Stimulated activated CD4-positive, alpha-beta T cell treated with anti-CD3 and anti-CD28 coated beads, Interleukin-1b, Interleukin-23, amount 100 ng/mL, for 24 hours (primary cell): ENCODE measurements around the gene ST6GALNAC5.
"Not testable (repeated sequence)": the region's sequence is repeated elsewhere in the genome, so short reads cannot be mapped to it uniquely, and the experiment has no call there.

ENCODE experiments used
- DNase-seq, 4 experiments: peaks; one replicate each; pipeline ENCODE4 v3.0.0-alpha.2; 2020; ENCODE audit warnings: low read depth in 4 of 4, low spot score in 1 of 4

Gene ST6GALNAC5

DNA sequence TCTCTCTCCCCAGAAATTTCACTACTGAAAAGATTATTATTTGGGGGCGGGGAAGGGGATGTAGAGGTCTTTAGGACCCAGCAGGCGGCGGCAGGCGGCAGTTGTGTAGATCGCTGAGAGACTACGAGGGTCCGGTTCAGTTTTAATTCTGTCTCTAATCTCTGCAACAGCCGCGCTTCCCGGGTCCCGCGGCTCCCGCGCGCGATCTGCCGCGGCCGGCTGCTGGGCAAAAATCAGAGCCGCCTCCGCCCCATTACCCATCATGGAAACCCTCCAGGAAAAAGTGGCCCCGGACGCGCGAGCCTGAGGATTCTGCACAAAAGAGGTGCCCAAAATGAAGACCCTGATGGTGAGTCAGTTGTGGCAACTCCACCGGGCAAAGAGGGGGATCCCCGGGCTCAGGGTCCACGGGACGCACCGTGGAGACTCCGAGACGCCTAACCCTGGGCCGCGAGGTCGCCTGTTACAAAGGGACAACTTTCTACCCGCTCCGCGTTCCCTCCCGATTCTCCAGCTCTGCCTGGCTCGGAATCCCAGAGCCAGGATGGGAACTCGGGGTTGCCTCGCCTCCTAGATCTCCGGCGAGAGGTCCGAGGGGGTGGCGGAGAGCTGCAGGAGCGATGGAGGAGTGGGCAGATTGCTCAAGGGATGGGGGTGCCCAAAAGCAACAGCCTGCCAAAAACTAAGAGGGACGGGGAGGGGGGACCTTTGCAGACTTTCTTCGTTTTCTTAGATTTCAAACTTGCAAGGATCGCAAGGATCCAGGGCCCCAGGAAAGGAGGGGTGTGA, at the start of gene ST6GALNAC5:
TSS of gene ST6GALNAC5 (plus strand) at position 139 of the 789 bp plus-strand sequence.
- DNase-seq, result no peak

DNA sequence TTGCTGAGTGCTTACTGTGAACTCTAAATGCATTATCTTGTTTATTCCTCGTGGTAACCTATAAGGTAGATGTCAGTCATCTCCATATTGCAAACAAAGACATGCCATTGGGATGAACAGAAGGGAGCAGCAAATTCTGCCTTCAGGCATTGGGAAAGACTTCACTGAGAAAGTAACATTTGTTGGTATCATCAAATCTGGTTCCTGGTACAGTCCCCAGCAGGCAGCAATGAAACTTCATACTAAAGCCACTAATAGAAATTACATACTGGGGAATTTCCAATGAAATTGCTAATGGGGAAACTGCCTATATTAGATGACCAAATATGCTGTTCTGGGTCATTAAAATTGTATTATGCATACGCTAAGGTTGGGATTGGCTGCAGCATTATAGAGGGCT, 47.3 kb upstream of the ST6GALNAC5 start:
- DNase-seq, result no peak

DNA sequence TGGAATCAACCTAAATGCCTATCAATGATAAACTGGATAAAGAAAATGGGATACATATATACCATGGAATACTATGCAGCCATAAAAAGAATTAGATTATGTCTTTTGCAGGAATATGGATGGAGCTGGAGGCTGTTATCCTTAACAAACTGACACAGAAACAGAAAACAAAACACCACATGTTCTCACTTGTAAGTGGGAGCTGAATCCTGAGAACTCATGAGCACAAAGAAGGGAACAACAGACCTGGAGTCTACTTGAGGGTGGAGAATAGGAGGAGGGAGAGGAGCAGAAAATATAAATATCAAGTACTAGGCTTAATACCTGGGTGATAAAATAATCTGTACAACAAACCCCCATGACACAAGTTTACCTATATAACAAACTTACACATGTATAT, 44.3 kb upstream of the ST6GALNAC5 start:
- DNase-seq, result not testable (repeated sequence)

DNA sequence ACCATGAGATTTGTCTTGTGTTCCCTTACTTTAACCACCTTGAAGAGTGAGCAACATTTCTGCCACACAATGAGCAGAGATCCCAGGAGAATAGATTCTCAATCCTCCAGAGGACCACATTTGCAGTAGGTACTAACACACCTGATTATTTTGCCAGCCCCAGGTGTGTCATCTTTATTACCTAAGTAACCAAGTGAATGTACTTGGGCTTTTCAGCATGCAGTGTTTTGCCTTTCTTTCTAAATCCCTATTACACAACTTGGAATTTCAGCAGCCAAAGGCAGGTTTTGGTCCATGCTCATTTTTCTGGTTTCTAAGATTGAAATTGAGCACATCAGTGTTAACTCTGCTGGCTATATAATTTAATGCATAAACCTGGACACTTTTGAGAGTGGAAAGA, 43.2 kb upstream of the ST6GALNAC5 start:
- DNase-seq, result no peak

DNA sequence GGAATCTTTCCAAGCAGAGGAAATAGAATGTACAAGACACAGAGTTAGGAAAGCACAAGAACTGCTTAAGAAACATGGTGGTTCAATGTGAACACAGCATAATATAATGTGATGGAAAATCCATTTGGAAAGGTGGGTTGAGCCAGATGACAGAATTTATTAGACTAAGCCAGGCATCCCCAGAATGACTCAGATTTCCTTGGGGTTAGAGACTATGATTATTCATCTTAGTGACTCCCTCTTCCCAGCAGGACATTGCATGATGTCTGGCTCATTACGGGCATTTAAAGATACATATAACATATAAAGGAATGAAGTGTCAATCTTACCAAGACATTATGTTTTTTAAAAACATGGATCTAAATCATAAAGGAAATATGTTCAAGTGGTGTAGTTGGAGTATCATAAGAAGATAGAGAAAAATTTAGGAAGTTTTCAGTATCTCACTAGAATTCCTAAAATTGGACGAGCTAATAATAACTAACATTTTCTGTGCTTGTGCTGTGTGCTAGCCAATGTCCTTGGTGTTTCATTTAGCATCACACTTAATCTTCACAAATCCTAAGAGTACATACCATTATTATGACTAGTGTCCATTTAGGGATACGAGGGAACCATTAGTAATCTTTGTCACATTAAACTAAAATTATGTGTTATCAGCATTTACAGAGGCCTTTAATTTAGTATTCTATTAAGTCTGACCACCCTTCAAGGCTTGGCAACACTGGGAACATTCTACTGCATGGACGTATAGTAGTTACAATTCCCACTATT, 41.0 kb upstream of the ST6GALNAC5 start:
- DNase-seq, result no peak

DNA sequence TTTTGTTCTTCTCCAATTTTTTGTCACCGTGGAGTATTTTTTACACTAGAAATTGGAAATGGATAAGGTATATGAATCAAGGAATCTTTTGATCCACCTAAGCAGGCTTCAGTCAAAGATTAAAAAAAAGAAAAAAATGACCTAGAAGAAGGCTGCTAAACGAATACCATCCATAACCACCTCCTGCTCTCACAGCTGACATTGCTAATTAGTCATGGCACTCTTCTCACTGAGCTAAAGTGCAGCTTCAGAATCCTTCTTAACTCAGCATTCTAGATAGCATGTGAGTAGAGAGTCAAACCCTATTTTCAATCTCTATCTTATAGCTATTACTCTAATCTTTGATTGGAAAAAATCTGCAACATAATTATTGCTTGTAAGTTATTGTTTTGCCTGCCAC, 40.2 kb upstream of the ST6GALNAC5 start:
- no peak for DNase-seq

DNA sequence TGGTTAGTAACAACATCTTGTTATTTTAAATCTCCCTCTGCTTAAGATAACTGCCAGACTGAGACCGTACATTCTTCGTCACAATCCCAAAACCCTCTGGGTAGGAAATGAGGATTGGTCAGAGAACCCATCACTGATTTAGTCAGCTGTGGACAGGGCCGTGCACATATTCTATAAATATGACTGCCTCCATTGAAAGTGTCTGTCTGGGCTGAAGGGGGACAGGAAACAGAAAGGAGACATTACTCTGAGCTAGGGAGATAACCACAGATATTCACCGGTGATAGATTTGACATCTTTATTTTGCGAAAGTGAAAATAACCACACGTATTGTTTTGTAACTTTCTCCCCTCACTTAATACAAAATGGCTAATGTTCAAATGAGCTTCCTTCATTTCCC, 36.9 kb upstream of the ST6GALNAC5 start:
- no peak for DNase-seq

DNA sequence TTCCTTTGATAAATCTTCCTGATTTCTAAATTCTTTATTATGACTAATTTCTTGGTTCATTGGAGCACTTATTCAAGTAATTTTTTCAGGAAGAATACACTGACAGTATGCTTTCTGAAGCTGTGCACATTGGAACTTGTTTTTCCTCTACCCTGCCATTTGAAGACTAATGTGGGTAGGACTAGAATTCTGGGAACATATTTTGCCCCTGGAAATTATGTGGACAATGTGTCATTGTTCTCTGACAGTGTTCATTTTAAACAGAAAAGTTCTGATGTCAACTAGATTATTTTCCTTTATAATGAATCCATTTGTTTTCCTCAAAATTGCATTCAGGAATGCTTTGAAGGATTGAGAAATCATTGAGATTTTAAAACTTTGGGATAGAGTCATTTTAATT, 34.8 kb upstream of the ST6GALNAC5 start:
- DNase-seq, result no peak

DNA sequence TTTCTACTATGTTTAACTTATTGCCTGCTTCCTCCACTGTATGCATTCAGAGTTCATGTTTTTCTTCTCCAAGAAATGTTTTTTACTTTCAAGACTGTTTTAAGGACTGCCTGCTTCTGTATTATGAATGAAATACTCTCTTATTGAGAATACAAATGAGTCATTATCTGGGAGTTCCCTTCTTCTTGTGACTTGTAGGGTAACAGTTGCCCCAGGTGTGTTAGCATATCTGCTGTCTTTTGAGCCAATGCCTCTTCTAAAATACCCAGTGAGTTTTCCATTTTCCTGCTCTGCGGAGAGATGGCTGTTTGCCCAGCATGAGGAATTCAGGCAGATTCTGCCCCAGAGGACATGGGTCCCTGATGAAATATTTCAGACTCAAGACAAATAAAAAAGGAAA, 34.1 kb upstream of the ST6GALNAC5 start:
- DNase-seq, result no peak

DNA sequence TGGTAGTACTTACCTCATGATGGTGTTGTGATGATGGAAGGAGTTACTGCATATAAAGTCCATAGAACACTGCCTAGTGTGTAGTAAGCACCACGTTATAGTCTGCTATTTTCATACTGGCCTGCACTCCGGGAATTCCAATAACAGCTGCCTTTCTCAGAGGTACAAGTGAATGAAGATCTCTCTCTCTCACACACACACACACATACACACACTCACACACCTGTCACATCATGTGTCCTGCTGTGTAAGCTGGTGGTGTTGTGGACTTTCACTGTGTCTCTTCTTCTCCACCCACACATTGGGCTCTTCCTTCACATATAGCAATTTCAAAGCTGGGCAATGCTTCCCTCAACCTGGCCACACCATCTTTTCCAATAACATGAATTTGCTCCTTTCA, 33.4 kb upstream of the ST6GALNAC5 start:
- no peak for DNase-seq

DNA sequence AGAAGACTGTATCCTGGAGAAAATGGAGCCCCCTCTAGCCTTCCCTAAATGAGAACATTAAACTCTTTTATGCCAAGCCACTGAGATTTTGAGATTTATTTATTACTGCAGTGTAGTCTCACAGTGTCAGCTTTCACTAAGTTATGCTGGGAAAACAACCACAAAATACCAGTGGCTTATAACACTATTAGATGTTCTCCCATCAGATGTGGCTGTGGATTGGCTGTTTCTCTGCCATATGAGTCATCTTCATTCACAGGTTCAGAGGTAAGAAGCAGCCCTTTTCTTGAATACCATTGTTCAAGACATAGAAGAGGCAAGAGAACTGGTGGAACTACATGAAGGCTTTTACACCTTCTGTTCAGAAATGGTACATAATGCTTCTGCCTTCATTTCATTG, 32.1 kb upstream of the ST6GALNAC5 start:
- DNase-seq, result no peak

DNA sequence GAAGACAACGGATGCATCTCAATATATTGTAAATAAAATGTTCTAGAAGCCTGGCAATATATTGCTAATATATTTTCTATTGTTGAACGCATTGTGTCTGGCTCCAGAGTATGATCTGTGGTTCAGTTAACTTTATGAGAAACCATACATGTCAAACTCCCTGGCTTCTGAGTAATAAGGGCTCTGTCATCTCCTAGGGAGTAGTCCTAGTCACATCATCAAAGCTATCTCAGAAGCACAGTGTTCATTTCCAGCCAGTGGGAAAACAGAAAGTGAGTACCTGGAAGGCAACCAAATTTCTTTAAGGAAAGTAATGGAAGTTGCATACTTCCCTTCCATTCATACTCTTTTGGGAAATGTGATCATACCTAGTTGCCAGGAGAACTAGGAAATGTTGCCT, 27.0 kb upstream of the ST6GALNAC5 start:
- no peak for DNase-seq

DNA sequence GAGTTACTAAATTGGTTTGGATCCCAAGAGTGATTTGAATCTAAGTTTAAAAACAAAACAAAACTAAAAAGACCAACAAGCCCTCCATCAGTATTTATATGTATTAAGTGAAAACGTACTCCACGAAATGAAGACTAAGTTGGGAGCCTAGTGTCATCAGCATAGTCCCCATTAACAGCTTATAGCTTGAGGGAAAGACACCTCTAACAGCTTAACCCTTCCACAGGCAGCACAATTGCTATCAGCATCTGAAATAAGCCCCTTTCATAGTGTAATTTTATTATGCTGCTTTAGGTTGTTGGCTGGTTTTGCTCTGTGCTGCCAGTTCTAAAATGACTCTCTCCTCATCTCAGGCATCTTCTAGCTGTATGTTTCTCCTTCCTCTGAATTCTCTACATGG, 25.8 kb upstream of the ST6GALNAC5 start:
- no peak for DNase-seq

DNA sequence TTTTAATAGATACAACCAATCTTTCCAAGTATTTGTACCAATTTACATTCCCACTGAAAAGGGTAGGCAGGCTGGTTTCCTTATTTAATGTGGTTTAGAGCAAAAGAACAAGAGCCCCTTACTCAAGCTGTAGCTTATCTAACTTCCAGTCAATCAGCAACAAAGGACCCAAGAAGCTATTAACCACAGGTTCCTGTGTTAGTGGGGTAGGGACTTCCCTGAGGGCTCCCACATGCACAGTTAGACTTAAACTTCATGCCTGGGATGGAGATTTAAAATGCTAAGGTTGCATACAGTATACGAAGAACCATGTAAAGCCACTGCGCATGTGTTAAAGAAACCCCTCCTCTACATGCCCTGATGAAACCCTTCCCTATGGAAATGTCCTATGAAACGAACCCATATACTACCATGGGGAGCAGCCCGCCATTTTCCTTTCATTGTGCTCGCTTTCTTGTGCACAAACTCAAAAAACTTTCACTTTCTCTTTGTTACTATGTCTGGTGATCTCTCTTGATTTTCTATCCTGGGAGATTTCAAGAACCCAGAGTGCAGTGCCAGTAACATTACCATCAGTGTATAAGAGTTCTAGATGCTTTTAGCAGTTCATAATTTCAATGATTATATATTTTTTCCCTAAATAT, 23.3 kb upstream of the ST6GALNAC5 start:
- no peak for DNase-seq

DNA sequence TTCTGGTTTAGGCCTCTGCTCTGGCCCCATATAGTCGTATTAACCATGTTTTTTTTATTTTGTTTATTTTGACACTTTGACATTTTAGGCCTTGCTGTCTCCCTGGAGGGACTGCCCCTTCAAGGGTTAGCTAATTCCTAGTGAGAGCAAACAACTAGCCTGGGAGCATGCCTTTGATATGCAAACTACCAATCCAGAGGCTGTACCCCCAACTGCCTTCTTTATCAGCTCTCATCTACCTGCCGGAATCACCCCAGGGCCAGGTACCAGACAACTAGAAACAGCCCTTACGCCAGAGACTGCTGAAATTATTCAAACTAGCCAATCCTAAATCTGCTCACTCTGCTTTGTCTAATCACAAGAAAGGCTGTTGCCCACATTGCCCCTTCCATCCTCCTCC, 13.0 kb upstream of the ST6GALNAC5 start:
- DNase-seq, result no peak

DNA sequence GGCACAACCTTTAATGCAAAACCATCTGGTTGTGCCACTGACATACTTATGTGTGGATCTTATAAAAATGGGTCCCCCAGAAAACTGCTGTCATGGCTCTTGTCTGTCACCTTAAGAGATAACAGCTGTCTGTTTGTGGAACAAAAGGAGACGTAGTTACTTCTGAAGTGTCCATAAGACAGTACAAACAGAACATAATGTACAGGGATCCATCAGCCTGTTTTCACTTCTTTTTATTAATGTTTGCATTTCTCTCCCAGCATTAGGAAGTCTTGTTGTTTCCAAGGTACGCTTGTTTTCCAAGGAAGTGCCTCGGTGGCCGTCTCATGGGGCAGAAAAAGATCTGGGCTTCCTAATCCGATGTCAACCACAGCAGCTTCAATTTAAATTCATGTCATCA, 11.2 kb upstream of the ST6GALNAC5 start:
- no peak for DNase-seq

DNA sequence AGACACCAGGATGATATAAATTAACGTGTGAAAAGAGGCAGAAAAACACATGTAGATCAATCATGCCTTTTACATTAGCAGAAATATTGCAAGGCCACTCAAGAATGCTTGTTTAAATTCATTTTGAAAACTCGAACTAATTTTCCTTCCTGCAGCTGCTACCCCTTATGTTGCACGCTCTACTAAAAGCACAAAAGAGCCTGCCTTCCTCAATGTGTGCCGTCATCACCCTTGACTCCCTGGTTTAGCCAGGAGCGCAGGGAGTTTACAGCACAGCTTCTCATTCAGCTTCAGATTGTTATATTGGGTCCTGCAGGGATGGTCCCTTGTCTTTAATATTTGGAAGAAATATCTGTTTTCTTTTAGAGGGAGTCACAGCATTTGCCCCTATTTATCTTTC, 10.1 kb upstream of the ST6GALNAC5 start:
- no peak for DNase-seq

DNA sequence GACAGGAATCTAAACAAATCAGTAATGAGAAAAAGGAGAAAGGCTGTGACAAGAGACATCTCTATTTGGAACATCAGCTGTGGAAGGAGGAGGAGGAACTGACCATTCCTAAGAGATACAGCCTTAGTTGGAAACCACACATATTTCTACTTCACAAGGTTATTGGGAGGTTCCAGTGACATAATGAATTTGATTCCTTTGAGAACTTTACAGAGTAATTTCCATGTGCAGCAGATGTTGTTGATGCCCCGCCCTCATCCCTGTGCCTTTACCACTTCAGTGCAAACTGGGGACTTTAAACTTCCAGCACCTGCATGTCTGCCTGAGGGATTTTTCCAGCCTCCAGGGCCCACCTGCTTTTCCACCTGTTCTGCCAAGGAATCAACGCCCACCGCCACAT, 9.3 kb upstream of the ST6GALNAC5 start:
- no peak for DNase-seq

DNA sequence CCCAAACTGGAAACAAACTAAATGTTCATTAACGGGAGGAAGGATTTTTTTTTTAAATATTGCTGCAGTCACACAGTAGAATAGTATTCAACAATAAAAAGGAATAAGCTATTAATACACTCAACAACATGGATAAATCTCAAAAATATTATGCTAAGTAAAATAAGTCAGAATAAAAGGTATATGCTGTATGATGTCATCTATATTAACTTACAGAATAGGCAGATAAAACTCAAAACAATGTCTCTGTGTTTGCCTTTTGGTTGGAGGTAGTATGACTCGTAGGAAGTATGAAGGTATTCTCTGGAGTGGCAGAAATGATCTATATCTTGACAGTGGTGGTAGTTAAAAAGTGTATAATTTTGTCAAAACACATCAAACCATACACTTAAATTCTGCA, 6.1 kb upstream of the ST6GALNAC5 start:
- DNase-seq, result no peak

DNA sequence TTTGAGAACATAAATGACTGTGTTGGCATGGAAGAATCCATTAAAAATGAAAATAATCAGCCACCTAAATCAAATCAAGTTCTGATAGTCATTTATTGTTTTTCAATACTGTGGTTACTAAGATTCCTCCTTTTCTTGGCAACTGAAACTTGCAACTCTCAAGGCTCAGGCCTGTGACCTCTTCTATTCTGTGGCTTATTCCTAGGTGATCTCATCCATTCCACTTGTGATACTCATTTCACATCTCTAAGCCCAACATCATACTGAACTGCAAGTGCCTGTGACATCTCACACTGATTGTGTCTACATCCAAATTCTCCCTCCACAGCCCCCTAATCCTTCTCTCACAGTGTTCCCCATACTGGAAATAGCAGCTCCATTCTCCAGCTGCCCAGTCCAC, 4.8 kb upstream of the ST6GALNAC5 start:
- no peak for DNase-seq

DNA sequence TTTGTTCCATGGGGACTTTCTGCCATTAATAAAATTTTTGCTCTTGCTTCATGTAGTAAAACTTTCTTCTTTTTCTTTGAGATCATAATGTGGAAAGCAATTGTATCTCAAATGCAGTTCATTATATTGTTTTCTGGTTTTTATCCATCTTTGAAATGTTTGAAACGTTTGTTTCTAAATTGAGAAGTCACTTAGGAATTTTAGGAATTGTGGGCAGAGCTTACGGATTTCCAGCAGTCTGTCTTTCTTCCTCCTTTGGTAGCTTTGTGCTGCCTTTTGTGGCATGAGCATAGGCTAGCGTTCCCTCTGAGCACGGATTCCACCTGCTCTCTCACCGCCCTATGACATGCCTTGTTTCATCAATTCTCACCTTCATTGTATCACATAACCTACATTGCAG, 2.9 kb upstream of the ST6GALNAC5 start:
- DNase-seq, result no peak

DNA sequence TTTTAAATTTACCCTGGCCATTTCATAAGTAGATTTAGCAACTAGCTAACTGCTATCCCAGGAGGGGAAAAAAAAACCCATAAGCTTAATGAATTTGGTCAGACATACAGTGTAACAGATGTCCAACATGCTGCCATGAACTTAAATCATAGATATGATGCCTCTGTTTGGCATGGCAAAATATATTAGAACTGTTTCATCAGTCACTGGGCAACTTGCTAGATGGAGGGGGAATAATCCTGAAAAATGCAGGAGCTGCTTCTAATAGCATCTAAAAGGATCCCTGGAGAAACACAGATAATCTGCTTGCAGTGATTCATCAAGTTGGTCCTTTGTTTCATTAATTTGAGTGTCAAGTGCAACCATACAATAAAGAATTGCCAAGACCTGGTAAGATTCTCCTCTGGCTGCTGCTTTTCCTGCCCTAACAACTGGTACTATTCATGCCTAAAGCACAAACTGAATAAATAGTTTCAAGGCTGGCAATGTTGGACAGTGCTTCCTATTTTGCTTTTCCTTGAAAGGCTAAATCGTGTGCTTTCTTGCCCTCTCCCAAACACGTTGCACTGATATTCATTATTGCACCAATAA, 1.5 kb upstream of the ST6GALNAC5 start:
- no peak for DNase-seq
